Motor neuron (in vitro differentiated cells): ENCODE results near the gene ERG28. TPM values are rescaled to one million over a fixed set of nuclear protein-coding genes. Genes with fewer than 3 reads are reported as not detected.
"Not testable (repeated sequence)": the region's sequence is repeated elsewhere in the genome, so short reads cannot be mapped to it uniquely, and the experiment has no call there.

Experiments used
- ATAC-seq, 8 experiments: fragments of 200-7000 bp; cut with Tn5 transposase; replicated peaks in 6 of 8; 2 replicates each; pipeline ENCODE4 v1.8.0; 2021; ENCODE audit warnings: mild to moderate bottlenecking in 8 of 8, moderate library complexity in 8 of 8
- H3K27ac ChIP-seq, 2 donors: fragments of 250-450 bp; sonication (Bioruptor Pico); 2 replicates each; pipeline ENCODE4 v1.9.0; 2021; ENCODE audit warnings: antibody characterized with exemption in 2 of 2, mild to moderate bottlenecking in 2 of 2, moderate library complexity in 1 of 2
- H3K4me1 ChIP-seq, 2 donors: fragments of 250-450 bp; sonication (Bioruptor Pico); replicated peaks in 1 of 2; 2 replicates each; pipeline ENCODE4 v1.6.1; 2021; ENCODE audit warnings: antibody characterized with exemption in 2 of 2, mild to moderate bottlenecking in 2 of 2, moderate library complexity in 1 of 2
- H3K4me3 ChIP-seq, 5 donors: fragments of 250-450 bp; sonication (Bioruptor Pico); 2 replicates each; pipeline ENCODE4 v1.9.0; 2021; ENCODE audit warnings: antibody characterized with exemption in 5 of 5, mild to moderate bottlenecking in 5 of 5, moderate library complexity in 4 of 5
- WGBS, 10 experiments: fragments of 450-650 bp; shearing (Covaris generic); methylation state at CpG; one replicate each; pipeline ENCODE4 v1.0.0; 2022; 5-methylcytosine and 5-hydroxymethylcytosine counted together
- in situ Hi-C, 9 experiments: fragments of 400-800 bp; cut with MboI; loops; one replicate each; pipeline ENCODE4 v1.15.0; 2021; ENCODE audit warnings: low sequenced_read_pairs in 9 of 9, low pct_unique_long_range_greater_than_20kb in 2 of 9; ENCODE audit not compliant: unreplicated experiment in 9 of 9
- total RNA-seq, 8 experiments: library from RNA; unstranded; fragments of 300-600 nt; gene quantifications; 2 replicates each; pipeline versions ENCODE4 v1.2.3 to v1.2.4, GENCODE V29; 2022

The ERG28 gene
- total RNA-seq, 8 experiments from 2014 or later: 13.9 to 31.0 (median 20.1) TPM

DNA sequence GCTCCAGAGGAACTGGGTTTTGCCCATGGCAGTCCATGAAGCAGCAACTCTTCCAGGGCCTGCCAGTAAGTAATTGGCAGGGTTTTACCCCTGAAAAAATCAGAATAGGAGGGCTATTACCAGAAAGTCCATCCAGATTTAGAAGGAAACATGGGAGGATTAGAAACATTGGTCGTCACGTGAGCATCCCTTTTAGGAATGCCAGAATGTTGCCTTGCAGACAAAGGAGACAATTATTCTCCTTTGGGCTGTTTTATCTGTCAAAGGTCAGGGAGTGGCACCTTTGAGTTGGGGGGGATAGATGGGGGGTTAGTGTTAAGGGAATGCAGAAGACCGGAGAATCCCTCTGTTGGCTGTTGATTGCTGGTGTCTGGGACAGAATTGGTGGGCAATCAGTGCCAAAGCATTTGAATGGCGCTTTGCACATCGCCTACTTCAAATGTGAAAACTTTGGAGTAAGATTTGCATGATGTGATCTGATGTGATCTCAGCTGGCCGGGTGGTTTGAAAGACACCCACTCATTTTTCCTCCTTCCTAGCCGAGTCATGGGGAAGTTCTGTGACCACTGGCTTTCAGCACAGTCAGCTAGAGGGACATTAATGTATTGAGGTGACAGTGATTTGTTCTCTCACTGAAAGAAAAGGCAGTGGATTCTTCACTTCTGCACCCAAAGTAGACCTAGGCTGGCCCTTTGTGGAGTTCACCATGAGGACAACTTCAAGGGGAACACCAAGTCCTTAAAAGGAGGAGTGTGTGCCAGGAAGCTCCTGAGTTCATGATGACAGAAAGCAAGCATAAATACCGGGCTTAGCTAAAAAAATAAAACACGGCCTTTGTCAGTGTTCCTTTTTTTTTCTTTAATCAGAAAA is 50.8 kb downstream of the ERG28 start:
- no peak overlapping the region for H3K27ac ChIP-seq

DNA sequence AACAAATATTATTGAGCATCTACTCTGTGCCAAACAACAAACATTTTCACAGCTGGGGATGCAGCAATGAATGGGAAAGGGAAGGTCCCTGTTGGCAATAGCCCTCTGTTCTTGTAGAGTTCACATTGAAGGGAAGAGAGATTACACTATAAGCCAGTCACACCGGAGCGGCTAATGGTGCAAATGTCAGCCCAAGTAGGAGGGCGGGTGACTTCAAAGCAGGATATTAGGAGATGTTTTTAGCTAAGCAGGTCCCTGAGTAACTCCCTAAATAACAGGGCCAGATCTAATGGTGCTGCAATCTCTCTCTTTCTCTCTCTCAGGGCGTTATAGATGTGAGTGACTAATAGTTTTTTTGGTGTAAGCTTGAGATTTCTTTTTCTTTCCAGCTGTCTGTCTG is 51.6 kb downstream of the ERG28 start:
- H3K4me1 ChIP-seq: no peaks in the 10 kb centered on the region
- in situ Hi-C loops: no loop called here
- 40 to 100% (median 88%) methylated on average over 1 to 4 of the region's 4 CpGs; no CpG with 5 or more reads in 4 of the 10 experiments for WGBS, 10 experiments
- H3K4me3 ChIP-seq: no peak overlapping the region
- no peak overlapping the region for H3K27ac ChIP-seq
- ATAC-seq: no peak

More for the DNA sequence above, 50.8 kb downstream of the ERG28 start:
- no peaks in the 10 kb centered on the region for H3K4me1 ChIP-seq
- WGBS, 10 experiments: 3 to 90% (median 78%) methylated on average over 2 to 8 of the region's 9 CpGs; no CpG with 5 or more reads in 1 of the 10 experiments
- no peak for ATAC-seq
- H3K4me3 ChIP-seq: no peak overlapping the region
- in situ Hi-C loops: no loop called here

DNA sequence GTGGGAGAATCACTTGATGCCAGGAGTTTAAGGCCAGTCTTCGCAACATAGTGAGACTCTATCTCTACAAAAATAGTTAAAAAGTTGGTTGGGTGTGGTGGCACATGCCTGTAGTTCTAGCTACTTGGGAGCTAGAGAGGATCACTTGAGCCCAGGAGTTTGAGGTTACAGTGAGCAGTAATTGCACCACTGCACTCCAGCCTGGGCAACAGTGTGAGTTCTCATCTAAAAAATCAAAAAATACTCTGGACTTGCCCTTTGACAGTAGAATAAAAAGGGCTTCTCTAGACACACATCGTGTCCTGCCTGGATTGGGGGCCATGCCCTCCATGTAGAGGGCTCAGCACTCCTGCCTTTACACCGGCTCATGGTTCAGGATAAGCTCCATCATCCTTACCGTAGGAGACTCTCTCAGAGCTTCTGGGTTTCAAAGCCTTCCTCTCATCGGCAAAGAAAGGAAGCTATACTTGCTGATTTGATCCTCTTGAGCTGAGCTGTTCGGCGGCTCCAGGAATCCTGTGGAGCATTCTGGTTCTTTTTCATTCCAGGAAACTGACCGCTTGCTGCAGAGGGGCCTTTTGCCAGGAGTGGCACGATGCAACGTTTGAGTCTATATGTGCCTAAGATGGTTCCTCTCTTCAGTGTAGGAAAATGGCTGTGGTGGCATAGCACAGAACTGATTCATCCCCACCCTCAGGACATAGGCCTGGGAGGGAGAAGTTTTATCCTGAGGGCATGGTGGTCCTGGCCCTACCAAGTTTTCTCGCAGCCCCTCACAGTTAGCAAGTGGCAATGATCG is 52.6 kb downstream of the ERG28 start:
- Histone ChIP-seq H3K27ac (no peak overlapping the region), H3K4me1 (no peaks in the 10 kb centered on the region), H3K4me3 (no peak overlapping the region)
- no peak for ATAC-seq
- in situ Hi-C loops: no loop called here
- WGBS, 10 experiments: 48 to 100% (median 91%) methylated on average over 1 to 8 of the region's 12 CpGs; no CpG with 5 or more reads in 2 of the 10 experiments

DNA sequence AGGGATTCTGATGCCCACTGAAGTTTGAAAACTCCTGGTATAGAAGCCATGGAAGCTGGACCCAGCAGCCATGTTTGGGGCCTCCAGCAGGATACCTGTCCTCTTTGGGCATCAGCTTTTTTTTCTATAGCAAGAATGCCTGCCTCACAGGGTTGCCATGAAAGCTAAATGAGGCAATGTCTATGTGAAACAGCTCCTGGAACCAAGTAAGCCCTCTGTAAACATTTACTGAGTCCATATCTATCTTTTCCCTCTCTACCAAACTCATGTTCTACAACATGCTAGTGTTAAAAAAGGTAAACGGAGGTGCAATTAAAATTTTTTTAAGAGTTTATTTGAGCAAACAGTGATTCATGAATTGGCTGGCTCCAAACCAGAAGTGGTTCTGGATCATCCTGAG is 53.6 kb downstream of the ERG28 start:
- in situ Hi-C loops: no loop called here
- Histone ChIP-seq H3K27ac (no peak overlapping the region), H3K4me1 (no peaks in the 10 kb centered on the region), H3K4me3 (no peak overlapping the region)
- 60 to 100% (median 100%) methylated on average over 1 of the region's 1 CpG; no CpG with 5 or more reads in 5 of the 10 experiments for WGBS, 10 experiments
- no peak for ATAC-seq

DNA sequence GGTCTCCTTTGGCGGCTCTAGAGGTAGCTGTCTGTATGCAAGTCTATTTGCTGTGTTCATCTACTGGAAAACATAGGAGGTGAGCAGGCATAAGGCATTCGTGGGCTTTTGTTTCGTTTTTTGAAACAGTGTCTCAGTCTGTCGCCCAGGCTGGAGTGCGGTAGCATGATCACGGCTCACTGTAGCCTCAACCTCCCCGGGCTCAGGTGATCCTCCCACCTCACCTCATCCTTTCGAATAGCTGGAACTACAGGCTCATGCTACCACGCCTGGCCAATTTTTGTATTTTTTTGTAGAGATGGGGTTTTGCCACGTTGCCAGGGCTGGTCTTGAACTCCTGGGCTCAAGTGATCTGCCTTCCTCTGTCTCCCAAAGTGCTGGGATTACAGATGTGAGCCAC is 54.8 kb downstream of the ERG28 start:
- no peaks in the 10 kb centered on the region for H3K4me1 ChIP-seq
- ATAC-seq: no peak
- in situ Hi-C loops: no loop called here
- H3K27ac ChIP-seq: no peak overlapping the region
- no peak overlapping the region for H3K4me3 ChIP-seq
- WGBS, 10 experiments: 60 to 100% (median 83%) methylated on average over 1 to 6 of the region's 10 CpGs; no CpG with 5 or more reads in 3 of the 10 experiments

DNA sequence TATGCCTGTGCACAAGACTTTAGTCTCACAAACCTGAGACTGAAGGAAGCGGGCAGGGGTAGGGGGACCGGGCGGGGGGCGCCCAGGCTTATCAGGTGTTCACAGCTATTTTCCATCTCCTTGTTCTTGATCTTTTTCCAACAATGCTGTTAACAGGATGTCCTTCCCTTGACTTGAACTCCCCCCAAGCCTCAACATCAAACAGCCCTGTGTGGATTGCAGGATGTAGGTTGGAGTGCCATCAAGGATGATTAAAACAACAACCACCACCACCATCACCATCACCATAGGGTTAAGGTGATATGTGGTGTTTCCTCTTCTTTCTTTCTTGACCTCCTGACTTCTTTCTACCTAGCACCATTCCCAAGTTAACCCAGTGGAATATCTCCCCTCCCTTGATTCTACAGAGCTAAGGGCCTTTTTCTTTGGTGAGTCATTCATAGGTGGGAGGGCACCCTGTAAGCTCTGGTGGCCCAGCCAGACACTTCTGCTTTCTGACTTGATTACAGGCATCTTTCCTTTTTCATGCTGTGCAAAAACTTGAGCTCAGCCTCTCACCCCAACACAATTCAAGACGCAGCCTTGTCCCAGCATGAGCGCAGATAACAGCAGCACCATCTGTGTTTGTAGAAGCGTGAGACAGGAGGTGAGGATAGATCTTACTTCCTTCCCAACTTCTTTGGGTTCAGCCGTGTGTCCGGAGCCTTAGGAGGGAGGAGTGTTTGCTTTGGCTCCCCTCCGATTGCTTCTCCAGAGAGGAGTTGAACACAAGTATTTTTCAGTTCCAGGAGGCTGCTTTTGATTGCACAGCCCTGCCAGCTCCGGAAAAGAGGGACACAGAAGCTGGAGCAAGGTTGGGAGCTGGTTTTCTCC is 55.5 kb downstream of the ERG28 start:
- 60 to 93% (median 75%) methylated on average over 1 to 8 of the region's 11 CpGs; no CpG with 5 or more reads in 3 of the 10 experiments for WGBS, 10 experiments
- in situ Hi-C loops: no loop called here
- Histone ChIP-seq H3K27ac (no peak overlapping the region), H3K4me3 (no peak overlapping the region), H3K4me1 (no peaks in the 10 kb centered on the region)
- no peak for ATAC-seq

DNA sequence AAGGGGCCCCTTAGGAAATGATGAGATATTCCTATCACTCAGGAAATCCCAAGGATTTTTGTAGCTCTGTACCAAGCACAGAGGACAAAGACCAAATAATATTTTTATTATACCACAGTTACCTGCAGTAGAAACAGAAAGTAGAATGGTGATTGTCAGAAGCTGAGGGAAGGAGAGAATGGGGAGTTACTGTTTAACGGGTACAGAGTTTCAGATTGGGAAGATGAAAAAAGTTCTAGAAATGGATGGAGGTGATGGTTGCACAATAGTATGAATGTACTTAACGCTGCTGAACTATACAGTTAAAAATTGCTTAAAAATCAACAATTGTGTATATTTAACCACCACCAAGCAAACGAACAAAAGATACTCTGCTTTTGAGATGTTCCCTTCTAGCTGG is 58.2 kb downstream of the ERG28 start:
- H3K4me1 ChIP-seq: no peaks in the 10 kb centered on the region
- ATAC-seq: no peak
- WGBS, 10 experiments: 30 to 94% (median 70%) methylated on average over 2 to 3 of the region's 3 CpGs; no CpG with 5 or more reads in 1 of the 10 experiments
- no peak overlapping the region for H3K4me3 ChIP-seq
- no peak overlapping the region for H3K27ac ChIP-seq
- in situ Hi-C loops: no loop called here

DNA sequence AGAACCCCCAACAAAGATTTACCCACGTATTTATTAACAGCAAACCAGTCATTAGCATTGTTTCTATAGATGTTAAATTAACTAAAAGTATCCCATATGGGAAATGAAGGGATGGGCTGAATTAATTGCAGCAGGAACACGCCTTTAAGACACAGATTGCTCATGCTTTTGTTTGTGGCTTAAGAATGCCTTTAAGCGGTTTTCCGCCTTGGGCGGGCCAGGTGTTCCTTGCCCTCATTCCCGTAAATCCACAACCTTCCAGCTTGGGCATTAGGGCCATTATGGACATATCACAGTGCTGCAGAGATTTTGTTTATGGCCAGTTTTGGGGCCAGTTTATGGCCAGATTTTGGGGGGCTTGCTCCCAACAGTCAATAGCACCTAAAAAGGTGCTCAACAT is 59.6 kb downstream of the ERG28 start:
- H3K27ac ChIP-seq, in situ Hi-C loops, H3K4me3 ChIP-seq, H3K4me1 ChIP-seq: not testable (repeated sequence)
- WGBS, 10 experiments: 0 to 94% (median 88%) methylated on average over 1 to 4 of the region's 6 CpGs; no CpG with 5 or more reads in 4 of the 10 experiments
- ATAC-seq: peak in 1 of 8 experiments; percentile 5

DNA sequence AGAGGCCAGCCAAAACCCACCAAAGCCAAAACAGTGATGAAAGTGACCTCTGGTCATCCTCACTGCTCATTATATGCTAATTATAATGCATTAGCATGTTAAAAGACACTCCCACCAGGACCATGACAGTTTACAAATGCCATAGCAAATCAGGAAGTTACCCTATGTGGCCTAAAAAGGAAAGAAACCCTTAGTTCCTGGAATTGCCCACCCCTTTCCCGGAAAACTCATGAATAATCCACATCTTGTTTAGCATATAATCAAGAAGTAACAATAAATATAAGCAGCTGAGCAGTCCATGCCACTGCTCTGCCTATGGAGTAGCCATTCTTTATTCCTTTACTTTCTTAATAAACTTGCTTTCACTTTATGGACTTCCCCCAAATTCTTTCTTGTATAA is 60.6 kb downstream of the ERG28 start:
- in situ Hi-C loops, H3K4me1 ChIP-seq, H3K27ac ChIP-seq, H3K4me3 ChIP-seq: not testable (repeated sequence)
- 0 to 80% (median 57%) methylated on average over 1 of the region's 1 CpG; no CpG with 5 or more reads in 5 of the 10 experiments for WGBS, 10 experiments
- ATAC-seq: peak in 3 of 8 experiments; percentile 50 to 73 (median 61)

Other genes with a start within 250 kb of the ERG28 start
- 10 to 100 TPM in 4 of 8 experiments, 1 to 10 TPM in 4; 6.1 to 42.7 (median 10.0) TPM for gene JDP2, start 232.9 kb downstream of the ERG28 start, total RNA-seq
- not detected for gene BATF, start 138.4 kb downstream of the ERG28 start, total RNA-seq
- gene FLVCR2, start 82.3 kb downstream of the ERG28 start, total RNA-seq: 10 to 100 TPM in 1 of 8 experiments, 1 to 10 TPM in 3, under 1 TPM in 4; 0.38 to 20.9 (median 1.0) TPM
- 10 to 100 TPM; 10.7 to 35.7 (median 17.2) TPM for gene TTLL5, start 370 bp upstream of the ERG28 start, total RNA-seq